Osteocyte (in vitro differentiated cells): ENCODE data around the gene SHKBP1. TPM values are rescaled to one million over a fixed set of nuclear protein-coding genes. Genes with fewer than 3 reads are reported as not detected.

Experiments used
- DNase-seq: peaks from one replicate; pipeline ENCODE4 v3.0.0; 2021; ENCODE audit warnings: mixed read lengths; ENCODE audit not compliant: unreplicated experiment; ENCODE audit errors: extremely low spot score
- H3K27ac Mint-ChIP-seq: one replicate; pipeline ENCODE4 v1.8.0; 2021; ENCODE audit warnings: mild to moderate bottlenecking, mixed read lengths; ENCODE audit not compliant: unreplicated experiment
- H3K27me3 Mint-ChIP-seq: one replicate; pipeline ENCODE4 v1.8.0; 2021; ENCODE audit warnings: mixed read lengths; ENCODE audit not compliant: unreplicated experiment
- H3K36me3 Mint-ChIP-seq: one replicate; pipeline ENCODE4 v1.8.0; 2021; ENCODE audit warnings: mixed read lengths; ENCODE audit not compliant: unreplicated experiment
- H3K4me1 Mint-ChIP-seq: one replicate; pipeline ENCODE4 v1.8.0; 2021; ENCODE audit warnings: mixed read lengths; ENCODE audit not compliant: unreplicated experiment
- H3K4me3 Mint-ChIP-seq: one replicate; pipeline ENCODE4 v1.8.0; 2021; ENCODE audit warnings: mild to moderate bottlenecking, moderate library complexity, mixed read lengths; ENCODE audit not compliant: unreplicated experiment
- H3K9me3 Mint-ChIP-seq: one replicate; pipeline ENCODE4 v1.8.0; 2021; ENCODE audit warnings: mixed read lengths; ENCODE audit not compliant: unreplicated experiment
- CTCF ChIP-seq: fragments of 200-600 bp; sonication (generic); IDR thresholded peaks from 2 replicates; pipeline ENCODE4 v1.5.0; 2021; ENCODE audit warnings: antibody characterized with exemption, mild to moderate bottlenecking, moderate library complexity
- total RNA-seq: library from RNA; stranded (reverse); gene quantifications from 2 replicates; pipeline ENCODE4 v1.2.1, GENCODE V29; 2021

SHKBP1 gene
- total RNA-seq, 1 donor from 2014 or later, result 53.8 TPM

- no peaks in the 10 kb centered on the region for H3K27me3 Mint-ChIP-seq
- TF ChIP-seq CTCF, result no peak
- no peaks in the 10 kb centered on the region for H3K9me3 Mint-ChIP-seq
- H3K4me1 Mint-ChIP-seq, result peaks cover 25% of the 10 kb centered on the region
- peak overlapping the region; percentile 98 for H3K27ac Mint-ChIP-seq
- peaks cover 7% of the 10 kb centered on the region for H3K36me3 Mint-ChIP-seq
- DNase-seq, result peak; percentile 93
- peak overlapping the region; percentile 93 for H3K4me3 Mint-ChIP-seq
Observed at GRCh38 chr19:40613690-40614621, 37.3 kb downstream of the SHKBP1 start.

GRCh38 chr19:40614622-40615411 is 38.1 kb downstream of the SHKBP1 start:
- H3K9me3 Mint-ChIP-seq, result no peaks in the 10 kb centered on the region
- H3K27me3 Mint-ChIP-seq, result no peaks in the 10 kb centered on the region
- H3K36me3 Mint-ChIP-seq, result peaks cover 10% of the 10 kb centered on the region
- no peak for TF ChIP-seq CTCF
- no peak for DNase-seq
- peak overlapping the region; percentile 98 for H3K27ac Mint-ChIP-seq
- H3K4me3 Mint-ChIP-seq, result peak overlapping the region; percentile 93
- H3K4me1 Mint-ChIP-seq, result peaks cover 23% of the 10 kb centered on the region

GRCh38 chr19:40616178-40616577 is 39.5 kb downstream of the SHKBP1 start:
- H3K9me3 Mint-ChIP-seq, result no peaks in the 10 kb centered on the region
- H3K4me3 Mint-ChIP-seq, result no peak overlapping the region
- H3K27ac Mint-ChIP-seq, result no peak overlapping the region
- DNase-seq, result no peak
- H3K36me3 Mint-ChIP-seq, result peaks cover 13% of the 10 kb centered on the region
- no peak for TF ChIP-seq CTCF
- peaks cover 12% of the 10 kb centered on the region for H3K4me1 Mint-ChIP-seq
- no peaks in the 10 kb centered on the region for H3K27me3 Mint-ChIP-seq

GRCh38 chr19:40616941-40617340 is 40.3 kb downstream of the SHKBP1 start:
- Mint-ChIP-seq H3K9me3 (no peaks in the 10 kb centered on the region), H3K36me3 (peaks cover 16% of the 10 kb centered on the region), H3K4me3 (no peak overlapping the region), H3K27ac (no peak overlapping the region), H3K27me3 (no peaks in the 10 kb centered on the region), H3K4me1 (peaks cover 12% of the 10 kb centered on the region)
- DNase-seq, result no peak
- no peak for TF ChIP-seq CTCF

GRCh38 chr19:40617961-40618360 is 41.3 kb downstream of the SHKBP1 start:
- no peaks in the 10 kb centered on the region for H3K9me3 Mint-ChIP-seq
- no peaks in the 10 kb centered on the region for H3K27me3 Mint-ChIP-seq
- no peak overlapping the region for H3K27ac Mint-ChIP-seq
- TF ChIP-seq CTCF, result no peak
- peaks cover 17% of the 10 kb centered on the region for H3K4me1 Mint-ChIP-seq
- H3K36me3 Mint-ChIP-seq, result peaks cover 19% of the 10 kb centered on the region
- DNase-seq, result no peak
- H3K4me3 Mint-ChIP-seq, result no peak overlapping the region
